IPS-NIHi7 (cell line): ENCODE results near the gene BRICD5.

Source experiments
- DNase-seq: peaks from one replicate; pipeline ENCODE4 v3.0.0; 2012; ENCODE audit warnings: mixed read lengths; ENCODE audit errors: extremely low spot score

The BRICD5 gene

GRCh38 chr16:2199095-2199494 is 11.6 kb downstream of the BRICD5 start:
- DNase-seq: no peak

- no peak for DNase-seq
Observed at GRCh38 chr16:2198283-2198682, 12.4 kb downstream of the BRICD5 start.

- DNase-seq: no peak
Observed at GRCh38 chr16:2197765-2198164, 12.9 kb downstream of the BRICD5 start.

GRCh38 chr16:2196981-2197511 is 13.6 kb downstream of the BRICD5 start:
- DNase-seq: no peak

- DNase-seq: peak; percentile 54
Observed at GRCh38 chr16:2196162-2196980, 14.3 kb downstream of the BRICD5 start, which contains the start of gene CASKIN1. Gene CASKIN1 (minus strand): TSS chr16:2196605. CDS start chr16:2196432, 173 bp downstream.

- DNase-seq: peak; percentile 31
Observed at GRCh38 chr16:2195322-2196161, 15.1 kb downstream of the BRICD5 start.

GRCh38 chr16:2194852-2195321 is 15.8 kb downstream of the BRICD5 start:
- DNase-seq: peak; percentile 84

- no peak for DNase-seq
Observed at GRCh38 chr16:2194166-2194834, 16.4 kb downstream of the BRICD5 start.

GRCh38 chr16:2191446-2191706 is 19.3 kb downstream of the BRICD5 start:
- DNase-seq: no peak

- DNase-seq: no peak
Observed at GRCh38 chr16:2190659-2191445, 19.8 kb downstream of the BRICD5 start.

- no peak for DNase-seq
Observed at GRCh38 chr16:2190002-2190658, 20.5 kb downstream of the BRICD5 start.

- DNase-seq: no peak
Observed at GRCh38 chr16:2189252-2189893, 21.3 kb downstream of the BRICD5 start.

- no peak for DNase-seq
Observed at GRCh38 chr16:2188395-2188794, 22.3 kb downstream of the BRICD5 start.

GRCh38 chr16:2187212-2187611 is 23.5 kb downstream of the BRICD5 start:
- no peak for DNase-seq

GRCh38 chr16:2186505-2186904 is 24.2 kb downstream of the BRICD5 start:
- DNase-seq: no peak

- no peak for DNase-seq
Observed at GRCh38 chr16:2186064-2186463, 24.6 kb downstream of the BRICD5 start.

GRCh38 chr16:2184962-2185361 is 25.7 kb downstream of the BRICD5 start:
- no peak for DNase-seq

- DNase-seq: no peak
Observed at GRCh38 chr16:2184346-2184745, 26.3 kb downstream of the BRICD5 start.

- DNase-seq: no peak
Observed at GRCh38 chr16:2183671-2184070, 27.0 kb downstream of the BRICD5 start.

GRCh38 chr16:2181952-2182351 is 28.7 kb downstream of the BRICD5 start:
- no peak for DNase-seq
